WTC11 (cell line): ENCODE results near the gene CUEDC1.
A peak's percentile ranks its signal among the peaks of the same experiment; 100 is the strongest.

ENCODE experiments used
- CTCF ChIP-seq: fragments of 200-600 bp; IDR thresholded peaks from 2 replicates; pipeline ENCODE4 v1.8.0; 2022; ENCODE audit warnings: antibody characterized with exemption
- E2F4 ChIP-seq: sonication (generic); formaldehyde crosslinking; IDR thresholded peaks from 2 replicates; pipeline ENCODE4 v1.8.1; 2022; ENCODE audit warnings: low read depth, mild to moderate bottlenecking, moderate library complexity, missing genetic modification reagents, borderline replicate concordance
- ETV6 ChIP-seq: sonication (generic); formaldehyde crosslinking; IDR thresholded peaks from 2 replicates; pipeline ENCODE4 v1.8.1; 2022; ENCODE audit warnings: mild to moderate bottlenecking, missing genetic modification reagents
- PRRX2 ChIP-seq: fragments of 250-450 bp; sonication (Bioruptor Pico); IDR thresholded peaks from 2 replicates; pipeline ENCODE4 v1.8.0; 2021; ENCODE audit warnings: mild to moderate bottlenecking
- RELA ChIP-seq: sonication (generic); formaldehyde crosslinking; IDR thresholded peaks from 2 replicates; pipeline ENCODE4 v1.8.1; 2022; ENCODE audit warnings: missing genetic modification reagents, mild to moderate bottlenecking, borderline replicate concordance
- SMAD3 ChIP-seq: sonication (generic); formaldehyde crosslinking; IDR thresholded peaks from 2 replicates; pipeline ENCODE4 v1.8.0; 2022; ENCODE audit warnings: missing genetic modification reagents, mild to moderate bottlenecking, borderline replicate concordance
- ZNF121 ChIP-seq: sonication (generic); formaldehyde crosslinking; IDR thresholded peaks from 2 replicates; pipeline ENCODE4 v1.8.0; 2023; ENCODE audit warnings: missing genetic modification reagents
- ZNF423 ChIP-seq: fragments of 250-450 bp; sonication (Bioruptor Pico); IDR thresholded peaks from 2 replicates; pipeline ENCODE4 v2.1.2; 2022; ENCODE audit warnings: mild to moderate bottlenecking, moderate library complexity

GRCh38 chr17:57861790-57862693, 93.2 kb downstream of the CUEDC1 start:
- TF ChIP-seq ZNF121 (CRISPR knock-in tag) (peak; percentile 94), RELA (CRISPR knock-in tag) (no peak), CTCF (no peak), PRRX2 (CRISPR knock-in tag) (no peak), ETV6 (CRISPR knock-in tag) (no peak), SMAD3 (CRISPR knock-in tag) (no peak), ZNF423 (CRISPR knock-in tag) (no peak), E2F4 (CRISPR knock-in tag) (no peak)
